A549 (cell line): ENCODE data around the gene TMPRSS9. TPM values are rescaled to one million over a fixed set of nuclear protein-coding genes. Genes with fewer than 3 reads are reported as not detected.

Experiments
- ATAC-seq, 2 experiments: fragments of 200-7000 bp in 1 of 2; fragments of >200 bp in 1 of 2; cut with Nextera tagmentation in 1 of 2; cut with Tn5 transposase in 1 of 2; 3 replicates each; pipeline versions ENCODE4 v1.8.0 to v1.9.1; 2018 to 2020; ENCODE audit warnings: mild to moderate bottlenecking in 1 of 2, moderate library complexity in 1 of 2
- CTCF ChIA-PET: fragments of 300-600 bp; sonication (Branson Sonifier 250); formaldehyde crosslinking; extraction: SDS; loops from one replicate; lab custom pipeline; 2021; ENCODE audit warnings: antibody characterized with exemption, inconsistent platforms; lab: Yijun Ruan, JAX
- POLR2A ChIA-PET: fragments of 350-600 bp; formaldehyde crosslinking; extraction: SDS; loops from one replicate; lab custom pipeline; 2021; ENCODE audit warnings: antibody characterized with exemption, inconsistent platforms; lab: Yijun Ruan, JAX
- DNase-seq, 2 experiments: peaks; one replicate each; pipeline versions ENCODE4 v3.0.0 to v3.0.0-alpha.2; 2011 to 2016; ENCODE audit warnings: low read depth in 1 of 2, low spot score in 1 of 2
- FAIRE-seq: peaks from 2 replicates; lab custom pipeline; 2011; peaks lifted over from hg19 to GRCh38; lab: Jason Lieb, UNC
- H3K27ac ChIP-seq, 2 experiments: fragments of >200 bp; sonication (Bioruptor Twin); formaldehyde crosslinking; 3 replicates each; pipeline ENCODE4 v1.5.1; 2016 to 2017
- H3K4me1 ChIP-seq: fragments of >200 bp; sonication (Bioruptor Twin); formaldehyde crosslinking; 3 replicates; pipeline ENCODE4 v1.6.1; 2016
- H3K4me2 ChIP-seq: fragments of >200 bp; sonication (Bioruptor Twin); formaldehyde crosslinking; 3 replicates; pipeline ENCODE4 v1.6.1; 2016
- H3K4me3 ChIP-seq: fragments of >200 bp; sonication (Bioruptor Twin); formaldehyde crosslinking; 3 replicates; pipeline ENCODE4 v1.5.1; 2016
- H3K9me3 ChIP-seq: fragments of >200 bp; sonication (Bioruptor Twin); formaldehyde crosslinking; 3 replicates; pipeline ENCODE4 v1.6.1; 2016
- EHF ChIP-seq: fragments of 250-450 bp; sonication (Bioruptor Pico); IDR thresholded peaks from 2 replicates; pipeline ENCODE4 v1.5.0; 2020; ENCODE audit warnings: mild to moderate bottlenecking
- EHMT2 ChIP-seq: fragments of 200-600 bp; sonication (generic); IDR thresholded peaks from 2 replicates; pipeline ENCODE4 v1.6.1; 2016; ENCODE audit warnings: antibody characterized with exemption, low read depth, mild to moderate bottlenecking, moderate library complexity
- FOSB ChIP-seq: fragments of 250-450 bp; sonication (Bioruptor Pico); IDR thresholded peaks from 2 replicates; pipeline ENCODE4 v1.5.0; 2020; ENCODE audit warnings: mild to moderate bottlenecking, moderate library complexity
- FOXS1 ChIP-seq: fragments of 250-450 bp; sonication (Bioruptor Pico); IDR thresholded peaks from 2 replicates; pipeline ENCODE4 v1.5.0; 2020; ENCODE audit warnings: mild to moderate bottlenecking, moderate library complexity
- GATA3 ChIP-seq: IDR thresholded peaks from 2 replicates; pipeline ENCODE4 v1.6.1; 2012; ENCODE audit warnings: borderline replicate concordance
- HEYL ChIP-seq: fragments of 250-450 bp; sonication (Bioruptor Pico); IDR thresholded peaks from 2 replicates; pipeline ENCODE4 v1.8.0; 2021; ENCODE audit warnings: mild to moderate bottlenecking, moderate library complexity
- HOXA7 ChIP-seq: fragments of 250-450 bp; sonication (Bioruptor Pico); IDR thresholded peaks from 2 replicates; pipeline ENCODE4 v1.5.0; 2020; ENCODE audit warnings: mild to moderate bottlenecking, moderate library complexity
- HOXB13 ChIP-seq: fragments of 250-450 bp; sonication (Bioruptor Pico); IDR thresholded peaks from 2 replicates; pipeline ENCODE4 v1.5.0; 2020; ENCODE audit warnings: low read depth, mild to moderate bottlenecking, moderate library complexity
- JUNB ChIP-seq: fragments of >200 bp; sonication (Bioruptor Twin); formaldehyde crosslinking; IDR thresholded peaks from 2 replicates; pipeline ENCODE4 v1.6.1; 2016
- KDM1A ChIP-seq: fragments of 200-600 bp; sonication (generic); IDR thresholded peaks from 2 replicates; pipeline ENCODE4 v1.6.1; 2016; ENCODE audit warnings: low read depth, mild to moderate bottlenecking
- KDM5A ChIP-seq: fragments of 200-600 bp; sonication (generic); IDR thresholded peaks from 2 replicates; pipeline ENCODE4 v1.6.1; 2016; ENCODE audit warnings: antibody characterized with exemption, mild to moderate bottlenecking
- MYC ChIP-seq: IDR thresholded peaks from 2 replicates; pipeline ENCODE4 v1.6.1; 2012; ENCODE audit warnings: mild to moderate bottlenecking, inconsistent platforms, low read length, improper control_type of control experiment, borderline replicate concordance
- NFE2L2 ChIP-seq: fragments of 150-350 bp; conservative IDR thresholded peaks from 2 replicates; pipeline ENCODE4 v1.6.1; 2014; ENCODE audit warnings: low read length
- NPAS2 ChIP-seq: fragments of 250-450 bp; sonication (Bioruptor Pico); IDR thresholded peaks from 2 replicates; pipeline ENCODE4 v1.8.0; 2022; ENCODE audit warnings: mild to moderate bottlenecking, moderate library complexity, borderline replicate concordance
- TFCP2L1 ChIP-seq: fragments of 250-450 bp; sonication (Bioruptor Pico); IDR thresholded peaks from 2 replicates; pipeline ENCODE4 v1.5.0; 2021; ENCODE audit warnings: mild to moderate bottlenecking
- ZC3H11A ChIP-seq: fragments of 450-650 bp; IDR thresholded peaks from 2 replicates; pipeline ENCODE4 v1.6.1; 2014; ENCODE audit warnings: antibody characterized with exemption, mild to moderate bottlenecking
- WGBS: methylation state at CpG from one replicate; pipeline ENCODE4 v1.1.6; 2017; ENCODE audit errors: missing lambda C conversion rate; 5-methylcytosine and 5-hydroxymethylcytosine counted together
- polyA plus RNA-seq, 4 experiments: library from polyadenylated mRNA; depleted of rRNA in 3 of 4; stranded (reverse); fragments of >200 nt; fragmentation: RNase III in 1 of 4; extraction: RNeasy Plus Mini Kit Qiagen cat#74134 plus additional on column Dnase treatment in 1 of 4; gene quantifications; 2 replicates in 3 of 4; 3 replicates in 1 of 4; pipeline ENCODE4 v1.2.3, GENCODE V29; 2011 to 2017
- TF ChIP-seq, protein P1 (sequence below): IDR thresholded peaks from 2 replicates; pipeline ENCODE4 v1.6.1; 2012
- TF ChIP-seq, protein P2 (sequence below): IDR thresholded peaks from 2 replicates; pipeline ENCODE4 v1.6.1; 2012
- TF ChIP-seq, protein P3 (sequence below): fragments of >200 bp; sonication (Bioruptor Twin); formaldehyde crosslinking; IDR thresholded peaks from 2 replicates; pipeline ENCODE4 v1.6.1; 2016
- TF ChIP-seq, protein P4 (sequence below): fragments of 250-450 bp; sonication (Bioruptor Pico); IDR thresholded peaks from 2 replicates; pipeline ENCODE4 v1.5.0; 2020; ENCODE audit warnings: low read depth, mild to moderate bottlenecking, moderate library complexity
- TF ChIP-seq, protein P5 (sequence below): fragments of >200 bp; sonication (Bioruptor Twin); formaldehyde crosslinking; IDR thresholded peaks from 3 replicates; pipeline ENCODE4 v1.5.1; 2016
- TF ChIP-seq, protein P6 (sequence below): fragments of >200 bp; sonication (Bioruptor Twin); formaldehyde crosslinking; IDR thresholded peaks from 3 replicates; pipeline ENCODE4 v1.6.1; 2016

Gene TMPRSS9
- polyA plus RNA-seq, 2 of the 4 experiments (the other 2 are of a cell fraction): 0.01 TPM; not detected in 1

DNA sequence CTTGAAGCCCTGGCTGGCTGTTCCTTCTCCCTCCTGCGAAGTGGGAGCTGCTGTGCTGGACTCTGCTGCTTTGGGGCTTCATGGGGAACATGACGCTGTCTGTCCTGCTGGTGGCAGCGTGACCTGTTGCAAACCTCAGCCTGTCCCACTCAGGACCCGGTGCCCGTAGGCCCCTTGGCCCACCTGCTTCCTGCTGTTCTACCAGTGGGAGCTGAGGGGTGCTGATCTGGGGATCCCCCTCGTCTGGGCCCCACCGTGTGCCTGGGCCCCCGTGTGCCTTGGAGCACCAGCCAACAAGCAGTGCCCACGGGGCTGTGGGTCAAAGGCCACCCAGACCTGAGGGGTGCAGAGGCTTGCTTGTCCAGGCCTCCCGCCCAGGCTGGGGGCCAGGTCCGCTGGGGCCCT lies 26.3 kb upstream of the TMPRSS9 start:
- WGBS: 84% methylated on average over 6 of the region's 11 CpGs
- H3K4me2 ChIP-seq: no peak overlapping the region
- H3K4me1 ChIP-seq: peaks cover 20% of the 10 kb centered on the region
- FAIRE-seq (no peak), ATAC-seq (0 out of 6 replicates have a peak, but pooled peaks of 1 of the 2 experiments have one; percentile 10), DNase-seq (no peak)
- no peak overlapping the region for H3K27ac ChIP-seq
- ChIA-PET CTCF (no interaction called here), POLR2A (no interaction called here)
- H3K4me3 ChIP-seq: no peak overlapping the region
- TF ChIP-seq NFE2L2: no peak
- no peak for TF ChIP-seq JUNB
- no peak for TF ChIP-seq MYC
- TF ChIP-seq, all 56 proteins: peak for 0
- H3K9me3 ChIP-seq: no peaks in the 10 kb centered on the region

DNA sequence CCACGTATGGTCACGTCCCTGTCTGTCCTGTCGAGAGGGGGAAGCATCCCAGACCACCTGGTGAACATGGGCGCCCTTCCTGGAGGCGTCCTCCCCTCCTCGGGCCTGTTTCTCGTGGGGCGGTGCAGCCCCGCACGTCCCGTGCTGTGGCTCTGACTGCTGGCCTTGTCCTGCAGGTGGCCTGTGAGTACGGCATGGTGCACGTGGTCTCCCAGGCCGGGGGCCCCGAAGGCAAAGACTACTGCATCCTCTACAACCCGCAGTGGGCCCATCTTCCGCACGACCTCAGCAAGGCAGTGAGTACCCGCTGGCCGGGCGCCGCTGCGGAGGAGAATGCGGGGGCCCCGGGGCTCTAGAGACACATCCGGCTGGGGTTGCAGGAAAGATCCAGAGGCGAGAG lies 25.6 kb upstream of the TMPRSS9 start:
- Histone ChIP-seq H3K4me3 (no peak overlapping the region), H3K27ac (no peak overlapping the region), H3K4me1 (peaks cover 19% of the 10 kb centered on the region), H3K9me3 (no peaks in the 10 kb centered on the region), H3K4me2 (no peak overlapping the region)
- no CpG with 5 or more reads among the region's 27 CpGs for WGBS
- CTCF ChIA-PET: no interaction called here
- ATAC-seq (no peak), FAIRE-seq (no peak), DNase-seq (no peak)
- POLR2A ChIA-PET: no interaction called here
- TF ChIP-seq KDM1A (no peak), HOXB13 (CRISPR knock-in tag) (no peak), NPAS2 (CRISPR knock-in tag) (no peak)
- TF ChIP-seq, protein P1, sequence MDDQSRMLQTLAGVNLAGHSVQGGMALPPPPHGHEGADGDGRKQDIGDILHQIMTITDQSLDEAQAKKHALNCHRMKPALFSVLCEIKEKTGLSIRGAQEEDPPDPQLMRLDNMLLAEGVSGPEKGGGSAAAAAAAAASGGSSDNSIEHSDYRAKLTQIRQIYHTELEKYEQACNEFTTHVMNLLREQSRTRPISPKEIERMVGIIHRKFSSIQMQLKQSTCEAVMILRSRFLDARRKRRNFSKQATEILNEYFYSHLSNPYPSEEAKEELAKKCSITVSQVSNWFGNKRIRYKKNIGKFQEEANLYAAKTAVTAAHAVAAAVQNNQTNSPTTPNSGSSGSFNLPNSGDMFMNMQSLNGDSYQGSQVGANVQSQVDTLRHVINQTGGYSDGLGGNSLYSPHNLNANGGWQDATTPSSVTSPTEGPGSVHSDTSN: no peak
- TF ChIP-seq, protein P2, sequence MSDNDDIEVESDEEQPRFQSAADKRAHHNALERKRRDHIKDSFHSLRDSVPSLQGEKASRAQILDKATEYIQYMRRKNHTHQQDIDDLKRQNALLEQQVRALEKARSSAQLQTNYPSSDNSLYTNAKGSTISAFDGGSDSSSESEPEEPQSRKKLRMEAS: no peak

DNA sequence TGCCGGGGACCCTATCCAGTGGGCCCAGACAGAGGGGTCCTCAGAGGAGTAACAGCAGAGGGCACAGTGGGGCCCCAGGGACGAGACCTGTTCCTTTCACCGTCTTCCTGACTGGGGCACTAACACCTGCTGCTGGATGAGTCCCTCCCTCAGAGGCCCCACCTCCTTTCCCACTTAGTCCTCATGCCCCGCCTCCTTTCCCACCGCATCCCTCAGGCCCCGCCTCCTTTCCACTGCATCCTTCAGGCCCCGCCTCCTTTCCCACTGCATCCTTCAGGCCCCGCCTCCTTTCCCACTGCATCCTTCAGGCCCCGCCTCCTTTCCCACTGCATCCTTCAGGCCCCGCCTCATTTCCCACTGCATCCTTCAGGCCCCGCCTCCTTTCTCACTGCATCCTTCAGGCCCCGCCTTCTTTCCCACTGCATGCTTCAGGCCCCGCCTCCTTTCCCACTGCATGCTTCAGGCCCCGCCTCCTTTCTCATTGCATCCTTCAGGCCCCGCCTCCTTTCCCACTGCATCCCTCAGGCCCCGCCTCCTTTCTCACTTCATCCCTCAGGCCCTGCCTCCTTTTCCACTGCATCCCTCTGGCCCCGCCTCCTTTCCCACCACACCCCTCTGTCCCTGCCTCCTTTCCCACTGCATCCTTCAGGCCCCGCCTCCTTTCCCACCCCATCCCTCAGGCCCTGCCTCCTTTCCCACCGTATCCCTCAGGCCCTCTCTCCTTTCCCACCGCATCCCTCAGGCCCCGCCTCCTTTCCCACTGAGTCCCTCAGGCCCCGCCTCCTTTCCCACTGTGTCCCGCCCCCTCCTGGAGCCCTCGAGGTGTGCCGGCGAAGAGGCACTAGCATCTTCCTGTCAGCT lies 24.8 kb upstream of the TMPRSS9 start:
- Histone ChIP-seq H3K27ac (no peak overlapping the region), H3K4me3 (no peak overlapping the region)
- FAIRE-seq: no peak
- CTCF ChIA-PET: no interaction called here
- WGBS: 90% methylated on average over 20 of the region's 26 CpGs
- POLR2A ChIA-PET: no interaction called here
- TF ChIP-seq TFCP2L1 (no peak), GATA3 (no peak), KDM5A (no peak), EHF (no peak)
- TF ChIP-seq, protein P3, sequence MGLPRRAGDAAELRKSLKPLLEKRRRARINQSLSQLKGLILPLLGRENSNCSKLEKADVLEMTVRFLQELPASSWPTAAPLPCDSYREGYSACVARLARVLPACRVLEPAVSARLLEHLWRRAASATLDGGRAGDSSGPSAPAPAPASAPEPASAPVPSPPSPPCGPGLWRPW: no peak
- TF ChIP-seq, protein P4, sequence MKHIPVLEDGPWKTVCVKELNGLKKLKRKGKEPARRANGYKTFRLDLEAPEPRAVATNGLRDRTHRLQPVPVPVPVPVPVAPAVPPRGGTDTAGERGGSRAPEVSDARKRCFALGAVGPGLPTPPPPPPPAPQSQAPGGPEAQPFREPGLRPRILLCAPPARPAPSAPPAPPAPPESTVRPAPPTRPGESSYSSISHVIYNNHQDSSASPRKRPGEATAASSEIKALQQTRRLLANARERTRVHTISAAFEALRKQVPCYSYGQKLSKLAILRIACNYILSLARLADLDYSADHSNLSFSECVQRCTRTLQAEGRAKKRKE: no peak
- TF ChIP-seq, protein P5, sequence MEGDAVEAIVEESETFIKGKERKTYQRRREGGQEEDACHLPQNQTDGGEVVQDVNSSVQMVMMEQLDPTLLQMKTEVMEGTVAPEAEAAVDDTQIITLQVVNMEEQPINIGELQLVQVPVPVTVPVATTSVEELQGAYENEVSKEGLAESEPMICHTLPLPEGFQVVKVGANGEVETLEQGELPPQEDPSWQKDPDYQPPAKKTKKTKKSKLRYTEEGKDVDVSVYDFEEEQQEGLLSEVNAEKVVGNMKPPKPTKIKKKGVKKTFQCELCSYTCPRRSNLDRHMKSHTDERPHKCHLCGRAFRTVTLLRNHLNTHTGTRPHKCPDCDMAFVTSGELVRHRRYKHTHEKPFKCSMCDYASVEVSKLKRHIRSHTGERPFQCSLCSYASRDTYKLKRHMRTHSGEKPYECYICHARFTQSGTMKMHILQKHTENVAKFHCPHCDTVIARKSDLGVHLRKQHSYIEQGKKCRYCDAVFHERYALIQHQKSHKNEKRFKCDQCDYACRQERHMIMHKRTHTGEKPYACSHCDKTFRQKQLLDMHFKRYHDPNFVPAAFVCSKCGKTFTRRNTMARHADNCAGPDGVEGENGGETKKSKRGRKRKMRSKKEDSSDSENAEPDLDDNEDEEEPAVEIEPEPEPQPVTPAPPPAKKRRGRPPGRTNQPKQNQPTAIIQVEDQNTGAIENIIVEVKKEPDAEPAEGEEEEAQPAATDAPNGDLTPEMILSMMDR: no peak
- TF ChIP-seq, all 56 proteins: peak for 0
- ATAC-seq (no peak), DNase-seq (no peak)
- no peak overlapping the region for H3K4me2 ChIP-seq
- no peaks in the 10 kb centered on the region for H3K9me3 ChIP-seq
- peaks cover 11% of the 10 kb centered on the region for H3K4me1 ChIP-seq

DNA sequence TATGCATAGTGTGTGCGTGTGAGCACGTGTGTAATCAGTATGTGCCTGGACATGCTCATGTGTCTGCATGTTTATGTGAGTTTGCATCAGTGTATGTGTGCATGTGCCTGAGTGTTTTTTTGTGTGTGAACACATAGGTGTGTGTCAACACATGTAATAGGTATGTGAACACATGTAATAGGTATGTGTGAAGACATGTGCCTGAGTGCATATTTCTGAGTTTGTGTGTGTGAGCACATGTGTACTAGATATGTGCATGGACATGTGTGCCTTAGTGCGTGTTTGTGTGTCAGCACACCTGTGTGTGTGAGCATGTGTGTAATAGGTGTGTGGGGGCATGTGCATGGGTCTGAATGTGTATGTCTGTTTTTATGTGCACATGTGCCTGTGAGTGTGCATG lies 24.2 kb upstream of the TMPRSS9 start:
- FAIRE-seq: no peak
- TF ChIP-seq, protein P6, sequence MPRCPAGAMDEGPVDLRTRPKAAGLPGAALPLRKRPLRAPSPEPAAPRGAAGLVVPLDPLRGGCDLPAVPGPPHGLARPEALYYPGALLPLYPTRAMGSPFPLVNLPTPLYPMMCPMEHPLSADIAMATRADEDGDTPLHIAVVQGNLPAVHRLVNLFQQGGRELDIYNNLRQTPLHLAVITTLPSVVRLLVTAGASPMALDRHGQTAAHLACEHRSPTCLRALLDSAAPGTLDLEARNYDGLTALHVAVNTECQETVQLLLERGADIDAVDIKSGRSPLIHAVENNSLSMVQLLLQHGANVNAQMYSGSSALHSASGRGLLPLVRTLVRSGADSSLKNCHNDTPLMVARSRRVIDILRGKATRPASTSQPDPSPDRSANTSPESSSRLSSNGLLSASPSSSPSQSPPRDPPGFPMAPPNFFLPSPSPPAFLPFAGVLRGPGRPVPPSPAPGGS: no peak
- TF ChIP-seq HOXA7 (CRISPR knock-in tag): no peak
- no peak for TF ChIP-seq ZC3H11A
- TF ChIP-seq NPAS2 (CRISPR knock-in tag): no peak
- TF ChIP-seq EHMT2: no peak
- TF ChIP-seq TFCP2L1: no peak
- no peak for TF ChIP-seq FOXS1
- no peak for TF ChIP-seq FOSB
- TF ChIP-seq HEYL (CRISPR knock-in tag): no peak
- WGBS: 100% methylated on average over 3 of the region's 3 CpGs
- DNase-seq: no peak
- ChIA-PET POLR2A (no interaction called here), CTCF (no interaction called here)
- ATAC-seq: no peak
- Histone ChIP-seq H3K4me1 (peaks cover 5% of the 10 kb centered on the region), H3K9me3 (no peaks in the 10 kb centered on the region), H3K27ac (no peak overlapping the region), H3K4me3 (no peak overlapping the region), H3K4me2 (no peak overlapping the region)
